A673 (cell line): ENCODE results near the gene NSUN3. TPM values are rescaled to one million over a fixed set of nuclear protein-coding genes. Genes with fewer than 3 reads are reported as not detected.

Experiments used
- BruUV-seq: library from RNA; stranded (reverse); fragments of 400-500 nt; replicated peaks from 2 replicates; lab custom pipeline; 2021; lab: Mats Ljungman, UMichigan
- CTCF ChIA-PET: fragments of 300-600 bp; sonication (Branson Sonifier 250); formaldehyde crosslinking; loops from one replicate; lab custom pipeline; 2022; ENCODE audit warnings: antibody characterized with exemption; lab: Charles Lee
- POLR2A ChIA-PET: fragments of 300-600 bp; sonication (Branson Sonifier 250); formaldehyde crosslinking; loops from one replicate; lab custom pipeline; 2022; ENCODE audit warnings: antibody characterized with exemption; ENCODE audit not compliant: low non-redundant PET; lab: Charles Lee
- DNase-seq: peaks from one replicate; pipeline ENCODE4 v3.0.0-alpha.2; 2015; ENCODE audit warnings: low spot score
- H3K27ac ChIP-seq: fragments of 200-600 bp; sonication (generic); 2 replicates; pipeline ENCODE4 v1.5.1; 2016; ENCODE audit warnings: mixed run types, low read depth, mild to moderate bottlenecking, mixed read lengths, antibody characterized with exemption, low read length; ENCODE audit not compliant: poor library complexity, severe bottlenecking
- H3K27me3 ChIP-seq: fragments of 200-600 bp; sonication (generic); replicated peaks from 2 replicates; pipeline ENCODE4 v1.6.1; 2017; ENCODE audit warnings: mixed run types, low read depth, mild to moderate bottlenecking, mixed read lengths, antibody characterized with exemption, low read length; ENCODE audit not compliant: insufficient read depth, poor library complexity
- H3K36me3 ChIP-seq: fragments of 200-600 bp; sonication (generic); 2 replicates; pipeline ENCODE4 v1.6.1; 2016; ENCODE audit warnings: mixed run types, mild to moderate bottlenecking, mixed read lengths, antibody characterized with exemption, low read length; ENCODE audit not compliant: insufficient read depth, poor library complexity, severe bottlenecking
- H3K4me1 ChIP-seq: fragments of 200-600 bp; sonication (generic); 2 replicates; pipeline ENCODE4 v1.6.1; 2017; ENCODE audit warnings: mixed run types, mild to moderate bottlenecking, mixed read lengths, antibody characterized with exemption, low read length; ENCODE audit not compliant: insufficient read depth, poor library complexity, severe bottlenecking
- H3K4me3 ChIP-seq: fragments of 200-600 bp; sonication (generic); 2 replicates; pipeline ENCODE4 v1.5.1; 2016; ENCODE audit warnings: low read depth, mixed run types, mild to moderate bottlenecking, mixed read lengths, low read length; ENCODE audit not compliant: poor library complexity, severe bottlenecking
- H3K9me3 ChIP-seq: fragments of 200-600 bp; sonication (generic); 2 replicates; pipeline ENCODE4 v1.6.1; 2016; ENCODE audit warnings: mixed run types, low read depth, mild to moderate bottlenecking, mixed read lengths, antibody characterized with exemption, low read length; ENCODE audit not compliant: poor library complexity, severe bottlenecking
- CTCF ChIP-seq: fragments of 300-800, 200-600 bp; sonication (generic); conservative IDR thresholded peaks from 2 replicates; pipeline ENCODE4 v1.5.1; 2017; ENCODE audit warnings: low read depth, mild to moderate bottlenecking, antibody characterized with exemption, low read length, moderate library complexity, mixed read lengths
- EZH2 ChIP-seq: fragments of 200-600 bp; sonication (generic); IDR thresholded peaks from 2 replicates; pipeline ENCODE4 v1.6.1; 2017; ENCODE audit warnings: borderline replicate concordance, low read depth, mild to moderate bottlenecking, mixed read lengths, antibody characterized with exemption, low read length; ENCODE audit not compliant: poor library complexity, severe bottlenecking
- intact Hi-C: fragments of 100-400 bp; cut with micrococcal nuclease; formaldehyde crosslinking; loops from one replicate; pipeline ENCODE4 v1.10.0; 2022; ENCODE audit not compliant: unreplicated experiment
- total RNA-seq: library from RNA; stranded (reverse); gene quantifications from 2 replicates; pipeline ENCODE4 v1.2.3, GENCODE V29; 2021

NSUN3 gene
- total RNA-seq, 1 experiment from 2014 or later: 15.6 TPM

GRCh38 chr3:94092086-94092485, 29.2 kb downstream of the NSUN3 start:
- Histone ChIP-seq H3K4me1 (no peaks in the 10 kb centered on the region), H3K4me3 (no peak overlapping the region), H3K27ac (no peak overlapping the region), H3K27me3 (no peaks in the 10 kb centered on the region), H3K36me3 (no peaks in the 10 kb centered on the region), H3K9me3 (no peaks in the 10 kb centered on the region)
- ChIA-PET POLR2A (no interaction called here), CTCF (no interaction called here)
- DNase-seq: no peak
- intact Hi-C loops: no loop called here
- no peak for TF ChIP-seq CTCF
- no peak for TF ChIP-seq EZH2
- BruUV-seq: no TSS peak

- POLR2A ChIA-PET: no interaction called here
- BruUV-seq: no TSS peak
Observed at GRCh38 chr3:94093151-94093550, 30.3 kb downstream of the NSUN3 start.

DNA sequence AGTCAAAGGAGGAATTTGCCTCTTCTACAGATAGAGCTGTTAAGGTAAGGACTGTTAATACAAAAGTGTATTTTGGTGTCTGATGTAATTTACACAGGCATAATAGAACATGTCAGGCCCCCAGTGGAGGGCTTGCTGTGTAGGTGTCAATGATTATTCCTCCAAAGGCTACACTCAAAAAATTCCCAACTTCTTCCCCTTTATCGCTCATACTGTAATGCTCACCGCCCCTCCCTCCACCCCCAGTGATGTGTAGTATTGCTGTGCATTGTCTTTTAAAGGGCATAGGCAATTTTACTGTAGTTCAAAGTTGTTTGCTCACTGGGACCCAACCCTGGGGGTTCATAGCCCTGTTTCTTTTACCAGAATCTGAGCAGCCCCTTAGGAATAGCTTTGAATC, 32.2 kb downstream of the NSUN3 start:
- BruUV-seq: no TSS peak
- DNase-seq: no peak
- Histone ChIP-seq H3K27ac (no peak overlapping the region), H3K4me3 (no peak overlapping the region), H3K9me3 (no peaks in the 10 kb centered on the region), H3K4me1 (peaks cover 5% of the 10 kb centered on the region), H3K27me3 (no peaks in the 10 kb centered on the region), H3K36me3 (no peaks in the 10 kb centered on the region)
- intact Hi-C loops: no loop called here
- ChIA-PET CTCF (no interaction called here), POLR2A (no interaction called here)
- TF ChIP-seq EZH2: no peak
- no peak for TF ChIP-seq CTCF

More at GRCh38 chr3:94093151-94093550, 30.3 kb downstream of the NSUN3 start:
- no peaks in the 10 kb centered on the region for H3K9me3 ChIP-seq
- no peak overlapping the region for H3K4me3 ChIP-seq
- intact Hi-C loops: no loop called here
- H3K36me3 ChIP-seq: no peaks in the 10 kb centered on the region
- CTCF ChIA-PET: no interaction called here
- no peak for TF ChIP-seq CTCF
- no peak for TF ChIP-seq EZH2
- no peak overlapping the region for H3K27ac ChIP-seq
- no peaks in the 10 kb centered on the region for H3K27me3 ChIP-seq
- DNase-seq: no peak
- H3K4me1 ChIP-seq: peaks cover 1% of the 10 kb centered on the region
